ENCODE data around the gene AK1.

Gene AK1

DNA sequence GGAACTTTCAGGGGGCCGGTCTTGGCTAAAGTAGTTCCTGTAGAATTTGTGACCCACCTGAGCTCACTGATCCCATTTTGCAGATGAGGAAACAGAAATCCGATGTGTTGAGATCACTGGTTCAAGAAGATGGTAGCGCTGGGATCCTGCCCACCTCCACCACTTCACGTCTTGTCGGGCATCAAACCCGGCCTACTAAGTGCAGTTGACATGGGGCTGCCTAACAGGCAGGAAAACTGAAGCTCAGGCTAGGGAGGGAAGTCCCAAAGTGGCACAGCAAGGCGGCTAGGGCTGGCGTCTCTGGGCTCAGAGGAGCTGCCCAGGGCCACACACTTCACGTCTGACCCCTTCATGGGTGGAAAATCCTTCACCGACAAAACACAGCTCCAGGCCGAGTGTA is 22.5 kb downstream of the AK1 start:
- no peak overlapping the region for H2AFZ ChIP-seq (ENCODE audit: low read length)
- no peaks in the 10 kb centered on the region for H3F3A ChIP-seq (ENCODE audit: low read depth)
- no peaks in the 10 kb centered on the region for H3K79me2 ChIP-seq (ENCODE audit: insufficient read depth, low read length)
- H3K36me3 ChIP-seq (ENCODE audit: insufficient read depth, low read length), result no peaks in the 10 kb centered on the region
- TF ChIP-seq EZH2phosphoT487 (IDR thresholded peaks at IDR 0.05; ENCODE audit: borderline replicate concordance), result no peak
- no peak for TF ChIP-seq CTCF (conservative IDR thresholded peaks at IDR 0.05; ENCODE audit: low read length)
- no peaks in the 10 kb centered on the region for H4K20me1 ChIP-seq (ENCODE audit: insufficient read depth, low read length, poor library complexity, severe bottlenecking)
- no peaks in the 10 kb centered on the region for H3K9me3 ChIP-seq (ENCODE audit: insufficient read depth, low read depth, low read length)
- no peaks in the 10 kb centered on the region for H3K9me2 ChIP-seq (replicated peaks; ENCODE audit: low read depth, low read length)
- peaks cover 38% of the 10 kb centered on the region for H3K4me1 ChIP-seq (ENCODE audit: insufficient read depth, low read length, poor library complexity, severe bottlenecking)
- H3K4me2 ChIP-seq (ENCODE audit: low read depth, low read length, poor library complexity, severe bottlenecking), result no peak overlapping the region
- no peak overlapping the region for H3K9ac ChIP-seq (ENCODE audit: low read depth, low read length, poor library complexity, severe bottlenecking)
- no peak overlapping the region for H3K4me3 ChIP-seq (ENCODE audit: low read length, poor library complexity, severe bottlenecking)
- no peaks in the 10 kb centered on the region for H3K27me3 ChIP-seq (ENCODE audit: insufficient read depth, low read length, poor library complexity, severe bottlenecking)

DNA sequence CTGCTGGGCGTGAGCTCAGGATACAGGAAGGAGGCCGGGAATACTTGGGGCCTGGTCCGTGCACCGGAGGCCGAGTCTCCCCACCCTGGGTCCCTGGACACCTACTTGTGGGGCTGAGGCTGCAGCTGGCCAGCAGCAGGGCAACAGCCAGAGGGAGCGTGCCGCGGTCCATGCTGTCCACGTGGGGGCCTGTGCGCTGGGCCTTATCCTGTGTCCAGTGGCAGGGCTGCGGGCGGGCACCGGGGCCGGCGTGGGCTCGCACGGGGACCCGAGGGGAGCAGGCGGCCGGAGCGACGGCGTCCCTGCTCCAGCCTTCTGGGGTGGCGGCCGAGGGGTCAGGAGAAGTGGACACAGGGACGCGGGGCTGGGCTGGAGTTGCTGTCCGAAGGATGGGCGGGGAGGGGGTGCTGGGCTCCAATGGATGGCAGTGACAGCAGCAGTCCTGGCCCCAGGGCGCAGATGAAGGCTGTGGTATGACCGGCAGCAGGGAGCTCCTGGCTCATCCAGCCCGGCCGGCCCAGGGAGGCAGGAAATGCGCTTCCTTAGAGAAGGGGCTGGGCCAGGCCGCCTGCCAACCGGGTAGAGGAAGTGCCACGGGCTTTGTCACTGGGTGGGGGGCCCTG is 23.2 kb downstream of the AK1 start, which contains the start of gene ENG:
Gene ENG, minus strand, starts transcription at position 475 of the 623 bp plus-strand sequence. Its CDS starts 303 bp downstream, at position 172.
- peaks cover 36% of the 10 kb centered on the region for H3K4me1 ChIP-seq (ENCODE audit: insufficient read depth, low read length, poor library complexity, severe bottlenecking)
- no peaks in the 10 kb centered on the region for H3K9me2 ChIP-seq (replicated peaks; ENCODE audit: low read depth, low read length)
- no peaks in the 10 kb centered on the region for H3K27me3 ChIP-seq (ENCODE audit: insufficient read depth, low read length, poor library complexity, severe bottlenecking)
- no peaks in the 10 kb centered on the region for H3F3A ChIP-seq (ENCODE audit: low read depth)
- H4K20me1 ChIP-seq (ENCODE audit: insufficient read depth, low read length, poor library complexity, severe bottlenecking), result no peaks in the 10 kb centered on the region
- H3K4me2 ChIP-seq (ENCODE audit: low read depth, low read length, poor library complexity, severe bottlenecking), result no peak within 1 kb of the TSS
- H3K4me3 ChIP-seq (ENCODE audit: low read length, poor library complexity, severe bottlenecking), result no peak within 1 kb of the TSS
- no peak for TF ChIP-seq EZH2phosphoT487 (IDR thresholded peaks at IDR 0.05; ENCODE audit: borderline replicate concordance)
- no peak for TF ChIP-seq CTCF (conservative IDR thresholded peaks at IDR 0.05; ENCODE audit: low read length)
- no peaks in the 10 kb centered on the region for H3K79me2 ChIP-seq (ENCODE audit: insufficient read depth, low read length)
- H3K9ac ChIP-seq (ENCODE audit: low read depth, low read length, poor library complexity, severe bottlenecking), result no peak within 1 kb of the TSS
- H3K9me3 ChIP-seq (ENCODE audit: insufficient read depth, low read depth, low read length), result no peaks in the 10 kb centered on the region; the same call in 1 of the 2 replicates
- no peak within 1 kb of the TSS for H2AFZ ChIP-seq (ENCODE audit: low read length)
- H3K36me3 ChIP-seq (ENCODE audit: insufficient read depth, low read length), result no peaks in the 10 kb centered on the region

- H3K9me3 ChIP-seq (ENCODE audit: insufficient read depth, low read depth, low read length), result no peaks in the 10 kb centered on the region; the same call in 1 of the 2 replicates
- H3F3A ChIP-seq (ENCODE audit: low read depth), result no peaks in the 10 kb centered on the region
- no peaks in the 10 kb centered on the region for H3K9me2 ChIP-seq (replicated peaks; ENCODE audit: low read depth, low read length)
- no peak overlapping the region for H3K4me2 ChIP-seq (ENCODE audit: low read depth, low read length, poor library complexity, severe bottlenecking)
- H3K27me3 ChIP-seq (ENCODE audit: insufficient read depth, low read length, poor library complexity, severe bottlenecking), result no peaks in the 10 kb centered on the region
- no peak for TF ChIP-seq EZH2phosphoT487 (IDR thresholded peaks at IDR 0.05; ENCODE audit: borderline replicate concordance)
- TF ChIP-seq CTCF (conservative IDR thresholded peaks at IDR 0.05; ENCODE audit: low read length), result no peak
- no peaks in the 10 kb centered on the region for H3K36me3 ChIP-seq (ENCODE audit: insufficient read depth, low read length)
- H3K4me3 ChIP-seq (ENCODE audit: low read length, poor library complexity, severe bottlenecking), result no peak overlapping the region
- H2AFZ ChIP-seq (ENCODE audit: low read length), result no peak overlapping the region
- H4K20me1 ChIP-seq (ENCODE audit: insufficient read depth, low read length, poor library complexity, severe bottlenecking), result no peaks in the 10 kb centered on the region
- H3K4me1 ChIP-seq (ENCODE audit: insufficient read depth, low read length, poor library complexity, severe bottlenecking), result peaks cover 29% of the 10 kb centered on the region
- H3K79me2 ChIP-seq (ENCODE audit: insufficient read depth, low read length), result no peaks in the 10 kb centered on the region
- H3K9ac ChIP-seq (ENCODE audit: low read depth, low read length, poor library complexity, severe bottlenecking), result no peak overlapping the region
These were observed 23.9 kb downstream of the AK1 start for GRCh38 chr9:127853312-127854183.

All from Loucy (cell line).